HPDE6-E6E7 (cell line): Measurements from ENCODE around the gene KIF12.
"Not testable (repeated sequence)": the region's sequence is repeated elsewhere in the genome, so short reads cannot be mapped to it uniquely, and the experiment has no call there.

ENCODE experiments used
- DNase-seq: peaks from one replicate; pipeline ENCODE4 v3.0.0; 2011; ENCODE audit warnings: missing footprints; ENCODE audit errors: extremely low spot score

KIF12 gene

GRCh38 chr9:114098936-114099668, at the start of gene KIF12:
Gene KIF12 (minus strand): TSS chr9:114099292. CDS start chr9:114099276, 16 bp downstream.
- no peak for DNase-seq

GRCh38 chr9:114146735-114147134, 47.6 kb upstream of the KIF12 start:
- no peak for DNase-seq

DNA sequence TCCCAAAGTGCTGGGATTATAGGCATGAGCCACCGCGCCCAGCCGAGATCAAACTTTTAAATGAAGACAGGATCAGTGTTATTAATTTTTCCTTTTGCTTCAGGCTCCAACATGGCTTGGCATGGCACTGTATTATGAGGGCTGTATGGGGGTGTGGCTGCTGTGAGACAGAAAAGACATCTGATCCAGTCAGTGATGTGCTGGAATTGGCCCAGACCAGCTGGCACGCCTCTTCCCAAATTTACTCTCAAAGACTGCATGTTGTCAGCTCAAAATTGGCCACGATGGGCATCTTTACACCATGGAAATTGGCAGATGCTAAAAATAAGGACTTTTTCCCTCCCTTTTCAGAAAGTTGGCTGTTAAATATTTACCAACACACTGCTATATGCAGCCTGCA, 44.1 kb upstream of the KIF12 start:
- no peak for DNase-seq

GRCh38 chr9:114141553-114142402, 42.7 kb upstream of the KIF12 start:
- DNase-seq, result no peak

- DNase-seq, result no peak
Observed at GRCh38 chr9:114140850-114141249, 41.8 kb upstream of the KIF12 start.

GRCh38 chr9:114140401-114140800, 41.3 kb upstream of the KIF12 start:
- DNase-seq, result no peak

GRCh38 chr9:114139071-114139470, 40.0 kb upstream of the KIF12 start:
- DNase-seq, result no peak

DNA sequence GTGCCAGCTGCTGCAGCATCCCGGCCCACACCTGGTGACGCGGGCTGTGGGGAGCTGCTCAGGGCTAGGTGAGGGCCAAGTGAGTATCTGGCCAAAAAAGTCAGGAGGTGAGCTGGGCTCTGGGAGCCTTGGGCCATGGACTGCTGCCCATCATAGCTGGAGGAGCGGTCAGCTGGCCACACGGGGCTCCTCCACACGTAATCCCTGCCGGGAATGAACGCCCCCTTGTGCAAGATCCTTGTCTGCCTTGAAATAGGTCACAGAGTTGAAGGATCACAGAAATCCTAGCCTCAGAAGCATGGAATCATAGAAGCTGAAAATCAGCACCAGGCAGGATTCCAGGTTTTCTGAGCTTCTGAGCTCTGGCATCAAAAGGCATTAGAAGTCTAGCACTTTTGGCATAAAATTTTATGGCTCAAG, 39.5 kb upstream of the KIF12 start:
- no peak for DNase-seq

DNA sequence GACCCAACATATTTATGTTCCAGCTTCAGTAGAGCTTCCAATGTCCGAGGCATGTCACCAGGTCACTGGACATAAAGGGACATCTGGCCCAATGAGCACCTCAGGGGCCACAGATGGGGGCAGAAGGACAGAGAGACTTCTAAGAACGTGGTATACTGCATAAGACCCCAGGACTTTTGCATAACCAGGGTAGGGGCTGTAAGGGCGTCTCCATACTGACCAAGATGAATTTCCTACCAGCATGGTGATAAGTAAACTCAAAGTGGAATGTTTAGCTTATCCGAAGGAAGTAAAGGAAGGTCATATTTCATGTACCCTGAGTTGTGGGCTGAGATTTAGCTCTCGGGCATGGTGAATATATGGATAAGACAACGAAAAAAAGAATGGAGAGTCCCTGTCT, 38.7 kb upstream of the KIF12 start:
- no peak for DNase-seq

DNA sequence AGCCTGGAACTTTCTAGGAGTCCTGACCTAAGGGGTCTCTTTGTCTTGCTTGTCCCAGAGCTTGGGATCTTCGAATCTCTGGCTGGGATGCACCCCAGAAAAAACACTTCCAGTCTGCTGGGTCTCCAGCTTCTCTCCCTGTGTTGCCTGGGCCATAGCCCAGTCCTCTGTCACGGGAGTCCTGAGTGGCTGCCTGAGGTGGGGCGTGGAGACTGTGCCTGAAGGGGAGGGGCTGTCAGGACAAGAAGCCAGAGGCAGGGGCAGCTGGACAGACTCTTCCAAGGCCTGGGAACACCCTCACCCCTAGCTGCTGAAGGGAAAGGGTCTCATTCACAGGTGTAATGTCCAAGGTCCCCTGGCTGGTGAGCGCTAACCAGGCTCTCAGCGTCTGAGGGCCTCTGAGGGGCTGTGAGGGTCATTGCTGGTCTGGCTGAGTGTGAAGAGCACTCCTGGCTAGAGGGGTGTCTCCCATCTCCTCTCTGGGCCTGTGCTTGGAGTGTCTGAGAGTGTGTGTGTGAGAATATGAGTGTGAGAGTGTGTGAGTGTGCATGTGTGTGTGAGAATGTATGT, 35.8 kb upstream of the KIF12 start:
- DNase-seq, result no peak

DNA sequence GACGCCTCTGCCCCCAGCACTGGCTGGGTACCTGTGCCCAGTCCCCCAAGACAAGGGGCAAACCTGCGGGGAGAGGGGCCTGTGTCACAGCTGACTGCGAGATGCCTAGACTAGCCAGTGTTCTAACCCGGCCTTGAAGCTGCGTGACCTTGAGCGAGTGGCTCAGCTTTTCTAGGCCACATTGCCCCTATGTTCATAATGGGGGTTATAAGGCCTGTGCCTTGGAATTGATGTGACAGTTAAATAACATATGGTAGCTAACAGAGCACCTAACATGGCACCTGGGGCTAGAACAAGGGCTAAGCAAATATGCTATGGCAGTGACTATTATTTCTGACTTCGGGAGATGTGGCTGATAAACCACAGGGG, 33.4 kb upstream of the KIF12 start:
- no peak for DNase-seq

GRCh38 chr9:114131808-114132549, 32.9 kb upstream of the KIF12 start:
- no peak for DNase-seq

DNA sequence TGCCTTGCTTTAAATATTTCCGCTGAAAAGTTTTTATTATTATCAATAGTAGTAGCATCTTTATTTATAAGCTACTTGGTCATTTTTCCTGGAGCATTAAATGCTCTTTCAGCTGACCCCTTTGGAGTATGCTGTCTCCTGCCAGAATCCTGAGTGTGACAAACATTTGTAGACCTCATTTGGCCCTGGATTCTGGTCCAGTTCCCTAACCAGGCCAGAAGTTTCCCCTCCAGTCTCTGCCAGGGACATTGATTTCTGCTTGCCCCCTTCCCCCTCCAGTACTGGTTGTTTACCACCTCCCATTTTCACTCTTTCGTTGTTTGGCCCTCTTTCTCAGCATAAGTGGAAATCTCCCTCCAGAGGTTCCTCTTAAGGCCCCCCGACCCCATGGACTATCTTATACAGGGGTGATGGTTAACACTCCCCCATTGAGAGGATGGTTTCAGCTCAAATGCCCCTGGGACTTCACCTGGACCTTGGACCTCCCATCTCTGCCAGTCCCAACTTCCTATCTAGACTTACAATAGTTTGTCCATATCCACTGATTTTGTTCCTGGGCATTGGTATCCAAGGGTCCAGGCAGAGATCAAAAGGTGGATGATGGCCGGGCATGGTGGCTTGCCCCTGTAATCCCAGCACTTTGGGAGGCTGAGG, 31.7 kb upstream of the KIF12 start:
- no peak for DNase-seq

GRCh38 chr9:114130141-114130540, 31.0 kb upstream of the KIF12 start:
- DNase-seq, result no peak

DNA sequence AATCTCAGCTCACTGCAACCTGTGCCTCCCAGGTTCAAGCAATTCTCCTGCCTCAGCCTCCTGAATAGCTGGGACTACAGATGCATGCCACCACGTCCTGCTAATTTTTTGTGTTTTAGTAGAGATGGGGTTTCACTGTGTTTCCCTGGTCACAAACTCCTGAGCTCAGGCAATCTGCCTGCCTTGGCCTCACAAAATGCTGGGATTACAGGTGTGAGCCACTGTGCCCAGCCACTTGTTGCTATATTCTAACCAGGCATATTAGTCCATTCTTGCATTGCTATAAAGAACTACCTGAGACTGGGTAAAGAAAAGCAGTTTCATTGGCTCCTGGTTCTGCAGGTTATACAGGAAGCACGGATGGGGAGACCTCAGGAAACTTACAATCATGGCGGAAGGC, 29.7 kb upstream of the KIF12 start:
- not testable (repeated sequence) for DNase-seq

GRCh38 chr9:114126247-114127060, 27.4 kb upstream of the KIF12 start:
- no peak for DNase-seq

DNA sequence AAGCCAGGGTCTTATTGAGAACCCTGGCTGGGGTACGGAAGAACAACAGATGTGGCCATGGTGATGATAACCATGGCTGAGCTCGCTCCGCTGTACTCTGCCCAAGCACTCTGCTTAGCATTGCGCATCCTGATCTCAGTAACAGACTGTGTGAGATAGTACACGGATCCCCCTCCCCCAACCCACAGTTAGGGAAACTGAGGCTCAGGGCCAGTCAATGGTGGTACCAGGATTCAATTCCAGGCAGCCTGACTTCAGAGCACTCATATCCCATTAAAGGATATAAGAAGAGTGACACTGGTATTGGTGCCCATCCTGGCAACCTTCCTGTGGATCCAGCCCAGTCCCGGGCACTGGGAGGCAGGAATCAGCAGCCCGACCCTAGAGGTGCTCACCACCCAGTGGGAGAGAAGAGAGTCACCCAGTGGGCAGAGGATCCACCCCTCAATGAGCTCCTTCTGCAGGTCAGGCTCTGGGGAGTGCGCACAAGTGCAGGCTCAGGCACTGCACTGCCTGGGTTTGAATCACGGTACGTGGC, 26.5 kb upstream of the KIF12 start:
- no peak for DNase-seq

DNA sequence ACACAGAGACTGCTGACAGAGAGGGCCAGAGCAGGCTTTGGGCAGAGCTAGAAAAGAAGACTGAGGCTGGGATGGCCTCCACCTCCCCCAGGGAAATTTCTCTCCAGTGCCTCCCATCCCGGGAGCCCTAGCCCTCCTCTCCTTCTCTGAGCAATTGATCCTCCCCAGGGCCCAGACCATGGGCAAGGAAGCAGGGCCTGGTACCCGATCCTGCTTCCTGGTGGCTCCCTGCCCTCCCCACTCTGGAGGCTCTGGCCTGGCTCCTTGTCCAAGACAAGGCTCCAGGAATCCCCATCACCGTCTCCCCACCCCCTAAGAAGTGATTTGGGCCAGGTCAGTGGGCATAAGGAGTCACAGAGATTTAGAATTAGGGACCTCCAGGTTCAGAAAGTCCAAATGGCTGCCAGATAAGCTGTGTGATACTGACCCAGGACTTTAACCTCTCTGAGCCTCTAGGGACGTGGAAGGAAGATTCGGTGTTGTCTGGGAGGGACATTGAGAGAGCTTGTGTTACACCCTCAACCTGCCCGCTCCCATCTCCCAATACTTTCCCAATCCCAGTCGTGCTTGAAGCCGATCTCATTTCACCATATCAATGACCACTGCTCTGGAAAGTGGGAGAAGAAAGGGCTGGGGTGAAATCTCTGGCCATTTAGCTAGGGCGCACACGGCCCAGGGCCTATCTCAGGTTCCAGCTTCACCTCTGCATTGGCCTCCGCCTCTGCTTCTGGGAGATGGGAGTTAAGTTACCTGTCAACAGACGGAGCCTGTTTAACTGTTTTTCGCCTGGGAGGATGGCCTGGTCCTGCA, 25.8 kb upstream of the KIF12 start:
- DNase-seq, result no peak

GRCh38 chr9:114124138-114124537, 25.0 kb upstream of the KIF12 start:
- no peak for DNase-seq
